Measurements from ENCODE around the gene PIM1.
"Not testable (repeated sequence)": the region's sequence is repeated elsewhere in the genome, so short reads cannot be mapped to it uniquely, and the experiment has no call there.

Gene PIM1

DNA sequence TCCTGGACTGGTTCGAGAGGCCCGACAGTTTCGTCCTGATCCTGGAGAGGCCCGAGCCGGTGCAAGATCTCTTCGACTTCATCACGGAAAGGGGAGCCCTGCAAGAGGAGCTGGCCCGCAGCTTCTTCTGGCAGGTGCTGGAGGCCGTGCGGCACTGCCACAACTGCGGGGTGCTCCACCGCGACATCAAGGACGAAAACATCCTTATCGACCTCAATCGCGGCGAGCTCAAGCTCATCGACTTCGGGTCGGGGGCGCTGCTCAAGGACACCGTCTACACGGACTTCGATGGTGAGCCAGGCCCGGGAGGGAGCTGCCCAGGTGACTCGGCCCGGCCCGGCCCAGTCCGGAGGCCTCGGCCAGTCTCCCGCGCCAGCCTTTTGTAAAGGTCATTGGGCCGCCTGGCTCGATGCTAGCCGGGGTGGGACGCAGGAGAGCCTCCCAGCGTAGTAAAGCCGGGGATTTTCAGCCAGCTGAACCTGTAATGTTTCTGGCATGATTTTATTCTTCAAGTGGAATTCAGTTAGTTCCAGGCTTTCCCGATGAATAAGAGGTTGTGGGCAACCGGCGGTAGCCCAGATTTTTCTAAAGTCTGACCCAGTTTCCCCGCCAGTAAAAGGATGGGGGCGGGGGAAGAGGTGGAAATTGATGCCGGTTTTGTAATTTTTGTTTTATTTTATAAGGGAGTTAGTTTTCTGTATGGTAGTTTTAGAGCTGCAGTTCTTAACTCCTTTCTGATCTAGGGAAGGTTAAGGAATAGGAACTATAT is 1.4 kb downstream of the PIM1 start:
- peak; percentile 52 for DNase-seq (ENCODE audit: low spot score)

DNA sequence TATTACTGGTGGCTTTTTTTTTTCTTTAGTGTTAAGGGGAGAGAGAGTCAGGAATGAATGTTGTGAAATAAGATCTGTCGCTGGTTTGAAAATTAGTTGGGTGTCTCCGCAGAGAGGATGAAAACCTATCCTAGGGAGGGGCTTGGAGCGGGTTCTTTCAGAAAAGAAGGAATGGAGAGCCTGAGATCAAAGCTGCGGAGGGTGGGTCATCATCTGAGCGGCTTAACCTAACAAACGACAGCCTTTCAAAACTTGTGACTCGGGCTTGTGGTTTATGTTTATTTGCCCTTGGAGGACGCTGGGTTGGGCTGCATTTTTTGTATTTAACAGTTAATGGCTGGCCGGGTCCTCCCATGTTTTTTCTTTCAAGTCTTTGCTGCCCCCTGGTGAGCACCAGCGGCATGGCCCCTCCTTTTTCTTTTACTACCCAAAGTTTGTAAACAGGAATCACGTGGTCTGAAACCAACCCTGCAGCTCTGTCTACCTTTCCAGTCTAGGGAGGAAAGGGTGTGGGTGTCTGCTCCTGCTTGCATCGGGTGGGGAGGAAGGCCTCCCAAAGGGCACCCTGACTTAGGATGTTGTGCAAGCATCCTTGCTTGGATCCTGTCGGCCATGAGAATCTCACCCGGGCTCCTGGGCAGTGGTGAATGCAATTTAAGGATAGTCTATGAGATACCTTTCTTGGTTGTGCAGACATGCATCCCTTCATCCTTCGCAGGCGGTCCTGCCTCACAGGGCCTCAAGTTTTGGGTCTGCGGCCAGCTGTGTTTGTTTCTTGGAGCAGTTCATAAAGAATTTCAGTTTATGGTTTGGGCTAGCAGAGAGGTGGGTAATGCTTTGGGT is 2.2 kb downstream of the PIM1 start:
- DNase-seq (ENCODE audit: low spot score): peak; percentile 95

DNA sequence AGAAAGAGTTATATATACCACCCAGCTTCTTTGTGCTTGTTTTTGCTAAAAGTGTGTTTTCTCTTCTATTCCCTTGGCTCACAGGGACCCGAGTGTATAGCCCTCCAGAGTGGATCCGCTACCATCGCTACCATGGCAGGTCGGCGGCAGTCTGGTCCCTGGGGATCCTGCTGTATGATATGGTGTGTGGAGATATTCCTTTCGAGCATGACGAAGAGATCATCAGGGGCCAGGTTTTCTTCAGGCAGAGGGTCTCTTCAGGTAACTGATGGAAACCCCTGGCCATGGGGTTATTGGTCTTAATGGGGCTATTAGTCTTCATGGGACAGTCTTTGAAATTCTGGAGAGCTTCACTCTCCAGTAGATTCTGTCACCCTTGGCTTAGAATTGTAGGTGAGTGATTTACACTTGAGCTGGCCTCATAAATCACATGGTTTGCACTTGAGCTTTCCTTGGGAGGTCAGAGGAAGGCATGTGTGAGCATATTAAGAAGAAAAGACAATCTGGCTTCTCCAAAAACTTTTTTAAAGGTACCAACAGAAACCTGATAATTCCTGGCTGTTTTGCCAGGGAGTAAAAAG is 3.0 kb downstream of the PIM1 start:
- no peak for DNase-seq (ENCODE audit: low spot score)

DNA sequence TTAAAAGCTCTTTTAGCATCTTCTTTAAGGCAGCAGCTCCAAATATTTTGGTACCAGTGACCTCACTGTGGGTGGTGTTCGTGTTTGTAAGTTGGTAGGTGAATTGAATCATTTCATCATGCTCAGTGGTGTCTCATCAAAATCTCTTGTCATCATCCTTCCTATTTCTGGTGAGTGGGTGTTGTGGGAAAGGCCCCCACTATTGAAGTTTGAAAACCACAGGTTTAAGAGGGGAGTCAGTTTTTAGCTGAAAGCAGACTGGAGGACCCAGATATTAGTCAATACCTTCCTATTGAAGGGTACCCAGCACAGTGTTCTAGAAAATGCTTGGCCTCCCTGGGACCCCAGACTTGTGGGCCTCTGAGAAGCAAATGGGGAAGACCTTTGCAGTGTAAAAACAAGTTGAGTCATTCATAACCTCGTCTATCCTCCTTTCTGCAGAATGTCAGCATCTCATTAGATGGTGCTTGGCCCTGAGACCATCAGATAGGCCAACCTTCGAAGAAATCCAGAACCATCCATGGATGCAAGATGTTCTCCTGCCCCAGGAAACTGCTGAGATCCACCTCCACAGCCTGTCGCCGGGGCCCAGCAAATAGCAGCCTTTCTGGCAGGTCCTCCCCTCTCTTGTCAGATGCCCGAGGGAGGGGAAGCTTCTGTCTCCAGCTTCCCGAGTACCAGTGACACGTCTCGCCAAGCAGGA is 3.7 kb downstream of the PIM1 start:
- no peak for DNase-seq (ENCODE audit: low spot score)

DNA sequence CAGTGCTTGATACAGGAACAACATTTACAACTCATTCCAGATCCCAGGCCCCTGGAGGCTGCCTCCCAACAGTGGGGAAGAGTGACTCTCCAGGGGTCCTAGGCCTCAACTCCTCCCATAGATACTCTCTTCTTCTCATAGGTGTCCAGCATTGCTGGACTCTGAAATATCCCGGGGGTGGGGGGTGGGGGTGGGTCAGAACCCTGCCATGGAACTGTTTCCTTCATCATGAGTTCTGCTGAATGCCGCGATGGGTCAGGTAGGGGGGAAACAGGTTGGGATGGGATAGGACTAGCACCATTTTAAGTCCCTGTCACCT is 4.2 kb downstream of the PIM1 start:
- DNase-seq (ENCODE audit: low spot score): no peak

DNA sequence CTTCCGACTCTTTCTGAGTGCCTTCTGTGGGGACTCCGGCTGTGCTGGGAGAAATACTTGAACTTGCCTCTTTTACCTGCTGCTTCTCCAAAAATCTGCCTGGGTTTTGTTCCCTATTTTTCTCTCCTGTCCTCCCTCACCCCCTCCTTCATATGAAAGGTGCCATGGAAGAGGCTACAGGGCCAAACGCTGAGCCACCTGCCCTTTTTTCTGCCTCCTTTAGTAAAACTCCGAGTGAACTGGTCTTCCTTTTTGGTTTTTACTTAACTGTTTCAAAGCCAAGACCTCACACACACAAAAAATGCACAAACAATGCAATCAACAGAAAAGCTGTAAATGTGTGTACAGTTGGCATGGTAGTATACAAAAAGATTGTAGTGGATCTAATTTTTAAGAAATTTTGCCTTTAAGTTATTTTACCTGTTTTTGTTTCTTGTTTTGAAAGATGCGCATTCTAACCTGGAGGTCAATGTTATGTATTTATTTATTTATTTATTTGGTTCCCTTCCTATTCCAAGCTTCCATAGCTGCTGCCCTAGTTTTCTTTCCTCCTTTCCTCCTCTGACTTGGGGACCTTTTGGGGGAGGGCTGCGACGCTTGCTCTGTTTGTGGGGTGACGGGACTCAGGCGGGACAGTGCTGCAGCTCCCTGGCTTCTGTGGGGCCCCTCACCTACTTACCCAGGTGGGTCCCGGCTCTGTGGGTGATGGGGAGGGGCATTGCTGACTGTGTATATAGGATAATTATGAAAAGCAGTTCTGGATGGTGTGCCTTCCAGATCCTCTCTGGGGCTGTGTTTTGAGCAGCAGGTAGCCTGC is 4.8 kb downstream of the PIM1 start:
- DNase-seq (ENCODE audit: low spot score): no peak

DNA sequence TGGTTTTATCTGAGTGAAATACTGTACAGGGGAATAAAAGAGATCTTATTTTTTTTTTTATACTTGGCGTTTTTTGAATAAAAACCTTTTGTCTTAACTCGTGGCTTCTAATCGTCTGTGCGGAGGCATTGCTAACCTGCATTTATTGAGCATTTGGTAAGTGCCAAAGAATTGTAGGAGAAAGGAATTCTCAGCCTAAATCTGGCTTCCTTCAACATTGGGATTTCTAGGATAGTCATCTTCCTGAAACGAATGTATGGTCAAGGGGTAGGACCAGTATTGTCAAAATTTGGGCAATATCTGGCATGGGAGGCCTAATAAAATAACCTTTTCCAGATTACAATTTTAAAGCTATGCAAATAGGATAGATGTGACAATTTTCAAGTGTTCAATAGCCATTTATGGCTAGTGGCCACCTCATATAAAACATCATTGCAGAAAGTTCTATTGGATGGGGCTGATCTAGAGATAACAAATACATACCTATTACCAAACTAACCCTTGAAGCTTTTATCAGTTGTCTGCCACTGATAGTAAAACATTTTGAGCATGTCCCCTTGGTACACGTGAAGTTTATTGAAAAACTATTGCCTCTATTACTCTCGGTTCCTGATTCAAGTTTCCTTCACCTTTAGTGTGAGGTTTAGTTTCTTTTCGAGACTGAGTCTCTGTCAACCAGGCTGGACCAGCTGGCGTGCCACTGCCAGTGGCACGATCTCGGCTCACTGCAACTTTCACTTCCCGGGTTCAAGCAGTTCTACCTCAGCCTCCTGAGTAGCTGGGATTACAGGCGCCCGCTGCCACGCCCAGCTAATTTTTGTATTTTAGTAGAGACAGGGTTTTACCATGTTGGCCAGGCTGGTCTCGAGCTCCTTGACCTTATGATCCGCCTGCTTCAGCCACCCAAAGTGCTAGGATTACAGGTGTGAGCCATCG is 5.6 kb downstream of the PIM1 start:
- DNase-seq (ENCODE audit: low spot score): no peak

DNA sequence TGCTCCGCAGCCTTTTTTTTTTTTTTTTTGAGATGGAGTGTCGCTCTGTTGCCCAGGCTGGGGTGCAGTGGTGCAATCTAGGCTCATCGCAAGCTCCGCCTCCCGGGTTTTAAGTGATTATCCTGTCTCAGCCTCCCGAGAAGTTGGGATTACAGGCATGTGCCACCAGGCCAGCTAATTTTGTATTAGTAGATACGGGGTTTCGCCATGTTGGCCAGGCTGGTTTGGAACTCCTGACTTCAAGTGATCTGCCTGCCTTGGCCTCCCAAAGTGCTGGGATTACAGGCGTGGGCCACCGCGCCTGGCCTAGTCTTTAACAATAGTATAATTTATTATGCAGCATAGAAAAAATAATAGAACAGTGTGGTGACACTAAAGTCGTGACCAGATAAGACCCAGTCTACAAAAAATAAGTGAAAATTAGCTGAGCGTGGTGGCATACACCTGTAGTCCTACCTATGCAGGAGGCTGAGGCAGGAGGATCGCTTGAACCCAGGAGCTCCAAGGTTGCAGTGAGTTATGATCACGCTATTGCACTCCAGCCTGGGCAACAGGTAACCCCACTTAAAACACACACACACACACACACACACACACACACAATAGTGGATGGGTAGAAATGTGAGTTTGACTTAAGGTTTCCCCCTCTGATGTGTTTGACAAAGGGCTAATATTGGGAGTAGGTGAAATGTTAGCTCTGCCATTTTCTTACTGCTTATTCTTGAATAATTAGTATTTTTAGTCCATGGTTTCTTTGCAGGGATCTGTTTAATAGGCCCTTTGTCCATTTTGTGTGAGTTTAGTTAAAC is 6.5 kb downstream of the PIM1 start:
- DNase-seq (ENCODE audit: low spot score): no peak

DNA sequence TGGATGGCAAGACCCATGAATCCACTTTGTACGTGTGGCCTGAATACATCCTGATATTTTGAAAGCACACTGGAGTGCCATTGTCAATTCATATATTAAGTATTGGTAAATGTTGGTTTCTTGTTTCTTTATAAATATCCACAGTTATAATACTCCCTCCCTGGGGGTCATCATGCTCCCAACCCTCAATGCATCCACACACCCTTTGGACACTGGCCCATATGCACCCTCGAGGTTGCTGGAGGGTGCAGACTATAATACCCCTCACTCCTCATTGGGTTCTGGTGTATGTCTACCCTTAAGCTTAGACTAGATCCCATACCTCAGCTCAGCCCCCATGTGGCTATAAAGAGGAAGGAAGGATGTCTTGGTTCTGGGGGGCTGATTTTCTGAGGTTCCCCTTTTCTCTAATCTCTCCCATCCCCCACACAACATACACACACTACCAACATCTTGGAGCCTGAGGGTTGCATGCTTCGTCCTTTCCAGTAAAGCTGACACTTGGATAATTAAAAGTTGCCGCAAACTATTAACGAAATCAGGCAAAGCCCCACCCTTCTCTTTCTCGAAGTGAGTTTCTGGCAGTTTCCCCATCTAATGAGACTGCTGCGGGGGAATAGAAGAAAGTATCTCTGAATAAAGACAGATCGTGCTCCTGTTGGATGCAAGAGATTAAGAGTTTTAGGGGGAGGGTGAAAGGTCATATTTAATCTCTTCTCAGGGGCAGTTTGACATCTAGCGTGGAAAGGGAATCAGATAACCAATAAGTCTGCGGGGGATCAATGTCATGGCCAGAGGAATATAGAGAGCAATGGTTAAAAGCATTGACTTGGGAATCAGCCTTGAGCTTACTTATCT is 7.4 kb downstream of the PIM1 start:
- peak; percentile 48 for DNase-seq (ENCODE audit: low spot score)

GRCh38 chr6:37177935-37178517 is 8.1 kb downstream of the PIM1 start:
- DNase-seq (ENCODE audit: low spot score): no peak

DNA sequence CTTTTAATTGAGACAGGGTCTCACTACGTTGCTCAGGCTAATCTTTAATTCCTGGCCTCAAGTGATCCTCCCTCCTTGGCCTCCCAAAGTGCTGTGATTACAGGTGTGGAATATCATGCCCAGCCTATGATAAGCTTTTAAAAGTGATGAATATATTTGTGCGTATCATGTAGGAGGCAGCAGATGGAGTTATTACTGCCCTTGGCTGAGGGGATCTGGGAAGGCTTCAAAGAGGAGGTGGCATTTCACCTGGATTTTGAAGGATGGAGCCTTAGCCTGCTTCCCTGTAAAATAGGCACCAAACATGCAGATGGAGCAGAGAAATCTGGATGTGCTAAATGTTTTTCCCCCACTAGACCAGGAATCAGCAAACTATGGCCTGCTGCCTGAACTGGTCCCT is 10.1 kb downstream of the PIM1 start:
- no peak for DNase-seq (ENCODE audit: low spot score)

- not testable (repeated sequence) for DNase-seq (ENCODE audit: low spot score)
These were observed 10.7 kb downstream of the PIM1 start for GRCh38 chr6:37180610-37181009.

GRCh38 chr6:37182736-37183590 is 13.0 kb downstream of the PIM1 start:
- DNase-seq (ENCODE audit: low spot score): peak; percentile 78

GRCh38 chr6:37185949-37186720 is 16.2 kb downstream of the PIM1 start:
- peak; percentile 59 for DNase-seq (ENCODE audit: low spot score)

- DNase-seq (ENCODE audit: low spot score): no peak
These were observed 17.5 kb downstream of the PIM1 start for GRCh38 chr6:37187321-37188022.

DNA sequence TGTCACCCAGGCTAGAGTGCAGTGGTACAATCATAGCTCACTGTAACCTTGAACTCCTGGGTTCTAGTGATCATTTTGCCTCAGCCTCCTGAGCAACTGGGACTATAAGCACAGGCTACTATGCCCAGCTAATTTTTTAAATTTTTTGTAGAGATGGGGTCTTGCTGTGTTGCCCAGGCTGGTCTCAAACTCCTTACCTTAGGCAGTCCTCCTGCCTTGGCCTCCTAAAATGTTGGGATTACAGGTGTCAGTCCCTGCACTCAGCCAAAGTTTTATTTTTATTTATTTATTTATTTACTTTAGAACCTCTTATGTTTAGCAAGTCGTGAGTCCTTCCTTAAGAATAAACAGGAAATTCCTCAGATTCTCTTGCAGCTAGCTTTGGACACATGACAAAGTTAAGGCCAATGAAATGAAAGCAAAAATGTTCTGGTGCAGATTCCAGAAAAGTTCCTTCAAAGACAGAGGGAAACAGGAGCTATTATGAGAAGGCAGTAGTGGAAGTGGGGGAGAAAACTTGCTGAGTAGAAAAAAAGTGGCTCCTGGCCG is 19.1 kb downstream of the PIM1 start:
- no peak for DNase-seq (ENCODE audit: low spot score)

All from pons (tissue), 1 donor.